Stomach (tissue), 9 donors: ENCODE measurements around the gene VEPH1. TPM values are rescaled to one million over a fixed set of nuclear protein-coding genes. Genes with fewer than 3 reads are reported as not detected.

Experiments used
- DNase-seq, 2 donors: peaks; one replicate each; pipeline versions ENCODE4 v3.0.0 to v3.0.0-alpha.2; 2013 to 2019
- H3K27ac ChIP-seq, 5 donors: fragments of 200-600 bp in 4 of 5; sonication (generic) in 4 of 5; one replicate each; pipeline ENCODE4 v1.5.1; 2013 to 2019; ENCODE audit warnings: mild to moderate bottlenecking in 1 of 5, moderate library complexity in 1 of 5
- H3K27me3 ChIP-seq, 3 donors: fragments of 200-600 bp; sonication (generic); one replicate each; pipeline ENCODE4 v1.5.1; 2017 to 2019; ENCODE audit warnings: mixed run types in 1 of 3
- H3K36me3 ChIP-seq, 4 donors: fragments of 200-600 bp; sonication (generic); 1 replicate in 3 of 4; 2 replicates in 1 of 4; pipeline ENCODE4 v1.5.1; 2016 to 2019
- H3K4me1 ChIP-seq, 4 donors: fragments of 200-600 bp; sonication (generic); one replicate each; pipeline ENCODE4 v1.5.1; 2016 to 2019
- H3K4me3 ChIP-seq, 4 donors: fragments of 200-600 bp; sonication (generic) in 3 of 4; one replicate each; pipeline ENCODE4 v1.5.1; 2016 to 2019; ENCODE audit warnings: mild to moderate bottlenecking in 1 of 4
- H3K9me3 ChIP-seq, 4 donors: fragments of 200-600 bp; sonication (generic); one replicate each; pipeline ENCODE4 v1.5.1; 2016 to 2019
- CTCF ChIP-seq, 7 experiments: fragments of 450-650 bp in 4 of 7; fragments of 200-600 bp in 3 of 7; sonication (generic) in 3 of 7; IDR thresholded peaks; one replicate each; pipeline ENCODE4 v1.5.1; 2016 to 2019; ENCODE audit warnings: antibody characterized with exemption in 7 of 7, control low read depth in 2 of 7, mild to moderate bottlenecking in 1 of 7
- EP300 ChIP-seq: sonication (generic); formaldehyde crosslinking; IDR thresholded peaks from one replicate; pipeline ENCODE4 v1.6.1; 2017; ENCODE audit warnings: antibody characterized with exemption
- POLR2A ChIP-seq, 4 donors: fragments of 450-650 bp; IDR thresholded peaks; one replicate each; pipeline ENCODE4 v1.6.1; 2016; ENCODE audit warnings: antibody characterized with exemption in 4 of 4, control low read depth in 2 of 4, mild to moderate bottlenecking in 1 of 4, moderate library complexity in 1 of 4
- POLR2AphosphoS5 ChIP-seq, 3 donors: sonication (generic); formaldehyde crosslinking; IDR thresholded peaks; one replicate each; pipeline ENCODE4 v1.6.1; 2016; ENCODE audit warnings: antibody characterized with exemption in 3 of 3
- WGBS, 5 donors: extraction: QIAGEN DNeasy Blood & Tissue Kit in 3 of 5; methylation state at CpG; one replicate each; pipeline versions ENCODE4 v1.1.5 to v1.1.7; 2013 to 2018; 5-methylcytosine and 5-hydroxymethylcytosine counted together
- intact Hi-C: fragments of 100-400 bp; cut with DNase I; formaldehyde crosslinking; loops from one replicate; pipeline ENCODE4 v1.15.1; 2023; ENCODE audit warnings: low total_unique reads
- polyA plus RNA-seq, 3 donors: library from polyadenylated mRNA; stranded (reverse); fragments of 200-250 nt; gene quantifications; one replicate each; pipeline ENCODE4 v1.2.3, GENCODE V29; 2013
- total RNA-seq, 5 donors: library from RNA; depleted of rRNA; stranded (reverse); fragments of >200 nt; gene quantifications; one replicate each; pipeline versions ENCODE4 v1.1.0 to v1.2.3, GENCODE V29; 2014 to 2016
- donor health status: healthy with polysubstance abuse.
- donor health status: Bipolar disorder and iron deficiency.
- donor health status: healthy.

VEPH1 gene
- total and polyA plus RNA-seq, 8 donors = 0.58 to 9.4 (median 1.5) TPM; not detected in 1

DNA sequence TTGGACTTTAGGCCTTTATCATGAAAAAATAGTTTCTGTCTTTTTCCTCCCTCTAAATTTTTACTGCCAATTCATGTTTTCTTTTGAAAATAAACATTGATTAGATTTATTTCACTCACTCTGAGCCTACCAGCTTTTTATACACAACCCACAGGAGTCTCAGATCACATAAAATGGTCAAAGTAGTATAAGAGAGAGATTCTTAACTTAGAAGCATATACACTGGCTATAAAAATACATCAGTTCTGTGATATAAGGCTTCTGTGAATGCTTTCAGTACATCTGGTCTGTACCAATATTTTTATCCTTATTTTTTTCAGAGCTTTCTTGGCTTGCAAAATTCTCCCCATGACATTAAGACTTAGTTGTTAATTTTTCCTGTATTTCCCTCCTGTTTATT lies 183.5 kb downstream of the VEPH1 start:
- Histone ChIP-seq H3K4me3 (no peak overlapping the region), H3K4me1 (no peaks in the 10 kb centered on the region), H3K9me3 (no peaks in the 10 kb centered on the region), H3K27ac (no peak overlapping the region), H3K27me3 (no peaks in the 10 kb centered on the region), H3K36me3 (no peaks in the 10 kb centered on the region)
- intact Hi-C loops = no loop called here
- DNase-seq = no peak
- TF ChIP-seq POLR2A (IDR thresholded peaks at IDR 0.05) (no peak), POLR2AphosphoS5 (IDR thresholded peaks at IDR 0.05) (no peak), EP300 (no peak), CTCF (IDR thresholded peaks at IDR 0.05) (no peak)

GRCh38 chr3:157318639-157319288 lies 184.5 kb downstream of the VEPH1 start:
- no peaks in the 10 kb centered on the region for H3K27me3 ChIP-seq
- H3K36me3 ChIP-seq = no peaks in the 10 kb centered on the region
- H3K9me3 ChIP-seq = no peaks in the 10 kb centered on the region
- no peak for DNase-seq
- H3K27ac ChIP-seq = no peak overlapping the region
- H3K4me1 ChIP-seq = no peaks in the 10 kb centered on the region
- intact Hi-C loops = no loop called here
- H3K4me3 ChIP-seq = no peak overlapping the region
- WGBS, 5 donors = 43 to 69% (median 46%) methylated on average over 5 of the region's 5 CpGs
- TF ChIP-seq EP300 = no peak

DNA sequence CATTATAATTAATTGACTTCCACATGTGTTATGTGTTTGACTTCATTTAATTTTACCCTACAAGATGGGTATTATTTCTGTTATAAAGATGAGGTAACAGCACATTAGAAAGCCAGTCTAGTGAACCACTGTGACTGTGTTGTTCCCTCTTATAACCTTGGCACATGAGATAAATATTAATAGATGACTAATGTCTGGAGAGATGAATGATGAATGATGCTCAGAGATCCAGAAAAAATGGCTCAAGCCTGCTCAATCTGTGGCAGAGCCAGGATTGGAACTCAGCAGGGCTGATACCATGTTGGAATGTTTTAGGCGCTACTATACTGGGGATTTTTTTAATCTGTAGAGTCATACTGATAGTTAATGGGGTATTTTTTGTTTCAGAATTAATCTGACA lies 185.3 kb downstream of the VEPH1 start:
- intact Hi-C loops = no loop called here
- DNase-seq = no peak
- TF ChIP-seq POLR2A (IDR thresholded peaks at IDR 0.05) (no peak), EP300 (no peak), CTCF (IDR thresholded peaks at IDR 0.05) (no peak)
- Histone ChIP-seq H3K4me1 (no peaks in the 10 kb centered on the region), H3K27me3 (no peaks in the 10 kb centered on the region), H3K36me3 (no peaks in the 10 kb centered on the region), H3K4me3 (no peak overlapping the region), H3K27ac (no peak overlapping the region), H3K9me3 (no peaks in the 10 kb centered on the region)
- WGBS, 5 donors = 78 to 97% (median 93%) methylated on average over 1 of the region's 1 CpG

GRCh38 chr3:157313186-157313585 lies 190.0 kb downstream of the VEPH1 start:
- no peak for TF ChIP-seq POLR2A (IDR thresholded peaks at IDR 0.05)
- TF ChIP-seq POLR2AphosphoS5 (IDR thresholded peaks at IDR 0.05) = no peak
- no peak for TF ChIP-seq CTCF (IDR thresholded peaks at IDR 0.05)
- TF ChIP-seq EP300 = no peak
- no peaks in the 10 kb centered on the region for H3K27me3 ChIP-seq
- H3K4me3 ChIP-seq = no peak overlapping the region
- DNase-seq = no peak
- intact Hi-C loops = no loop called here
- no peak overlapping the region for H3K27ac ChIP-seq
- no peaks in the 10 kb centered on the region for H3K36me3 ChIP-seq
- H3K9me3 ChIP-seq = no peaks in the 10 kb centered on the region
- 89 to 92% (median 90%) methylated on average over 4 of the region's 4 CpGs for WGBS, 5 donors
- no peaks in the 10 kb centered on the region for H3K4me1 ChIP-seq

- Histone ChIP-seq H3K27me3 (no peaks in the 10 kb centered on the region), H3K27ac (no peak overlapping the region), H3K36me3 (no peaks in the 10 kb centered on the region), H3K9me3 (no peaks in the 10 kb centered on the region), H3K4me3 (no peak overlapping the region), H3K4me1 (no peaks in the 10 kb centered on the region)
- no peak for DNase-seq
- TF ChIP-seq EP300 = no peak
- TF ChIP-seq POLR2A (IDR thresholded peaks at IDR 0.05) = no peak
- no peak for TF ChIP-seq CTCF (IDR thresholded peaks at IDR 0.05)
- TF ChIP-seq POLR2AphosphoS5 (IDR thresholded peaks at IDR 0.05) = no peak
- intact Hi-C loops = no loop called here
Observed at GRCh38 chr3:157312376-157312745, 190.9 kb downstream of the VEPH1 start.
